ENCODE data around the gene AP1AR.
A peak's percentile ranks its signal among the peaks of the same experiment; 100 is the strongest.
"Not testable (repeated sequence)": the region's sequence is repeated elsewhere in the genome, so short reads cannot be mapped to it uniquely, and the experiment has no call there.

AP1AR gene

DNA sequence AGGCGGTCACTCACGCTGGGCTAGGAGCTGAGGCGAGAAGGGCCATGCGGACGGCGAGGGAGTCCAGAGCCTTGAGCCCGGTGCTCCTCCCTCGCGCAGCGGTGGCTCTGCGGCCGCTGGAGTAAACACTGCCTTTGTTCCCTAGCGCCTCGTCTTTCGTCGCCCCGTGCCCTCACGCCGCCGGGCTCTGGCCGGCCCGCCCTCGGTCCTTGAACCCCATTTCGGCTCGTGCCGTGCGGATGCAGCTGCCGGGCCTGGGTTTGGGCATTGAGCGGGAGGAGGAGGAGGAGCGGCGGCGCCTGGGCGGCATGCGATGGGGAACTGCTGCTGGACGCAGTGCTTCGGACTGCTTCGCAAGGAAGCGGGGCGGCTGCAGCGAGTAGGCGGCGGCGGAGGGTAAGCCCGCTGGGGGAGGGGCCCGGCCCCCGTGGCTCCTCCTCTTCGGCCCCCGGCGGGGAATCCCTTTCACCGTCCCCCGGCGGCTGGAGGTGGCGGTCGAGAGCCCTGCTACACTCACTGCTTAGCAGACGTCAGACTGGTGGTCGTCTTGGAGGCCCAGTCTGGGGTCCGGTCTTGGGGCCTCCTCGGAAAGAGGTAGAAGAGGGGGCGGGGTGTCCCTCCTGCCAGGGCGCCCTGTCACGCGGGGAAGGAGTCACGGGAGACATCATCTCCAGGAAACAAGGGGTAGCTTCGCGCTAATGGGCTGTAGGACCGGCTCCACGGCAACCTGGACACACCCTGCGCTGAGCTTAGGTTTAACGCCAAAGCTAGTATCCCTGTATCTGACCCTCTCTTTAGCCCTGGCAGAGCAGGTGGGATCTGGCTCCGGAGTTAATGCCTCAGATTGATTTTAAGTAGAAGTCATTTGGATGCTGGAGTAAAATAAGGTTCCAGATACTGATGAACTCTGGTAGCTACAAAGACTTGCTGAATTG, at the start of gene AP1AR:
Gene AP1AR (plus strand): TSS at position 9 of the 935 bp plus-strand sequence. CDS start 305 bp downstream, at position 314.
- peak; percentile 62 for DNase-seq

GRCh38 chr4:112182604-112183003, 49.0 kb upstream of the AP1AR start:
- no peak for DNase-seq

- DNase-seq = no peak
Measured at GRCh38 chr4:112183252-112183651, 48.3 kb upstream of the AP1AR start.

DNA sequence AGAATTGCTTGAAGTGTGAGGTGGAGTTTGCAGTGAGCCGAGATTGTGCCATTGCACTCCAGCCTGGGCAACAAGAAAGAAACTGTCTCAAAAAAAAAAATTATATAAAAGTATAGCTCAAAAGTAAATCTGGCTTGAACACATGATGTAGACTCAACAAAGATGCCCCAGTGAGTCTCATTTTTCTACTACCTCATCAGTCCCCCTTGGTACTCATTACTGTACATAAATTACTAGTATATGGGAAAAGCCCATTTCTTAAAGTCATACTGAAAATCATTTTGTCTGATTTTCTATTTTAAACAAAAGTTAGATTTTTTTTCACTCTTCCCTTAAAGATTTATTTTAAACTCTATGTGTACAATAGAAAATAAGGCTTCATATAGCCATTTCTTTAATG, 47.1 kb upstream of the AP1AR start:
- DNase-seq = no peak

GRCh38 chr4:112185334-112185733, 46.3 kb upstream of the AP1AR start:
- DNase-seq = no peak

- DNase-seq = no peak
Measured at GRCh38 chr4:112185740-112186670, 45.6 kb upstream of the AP1AR start.

DNA sequence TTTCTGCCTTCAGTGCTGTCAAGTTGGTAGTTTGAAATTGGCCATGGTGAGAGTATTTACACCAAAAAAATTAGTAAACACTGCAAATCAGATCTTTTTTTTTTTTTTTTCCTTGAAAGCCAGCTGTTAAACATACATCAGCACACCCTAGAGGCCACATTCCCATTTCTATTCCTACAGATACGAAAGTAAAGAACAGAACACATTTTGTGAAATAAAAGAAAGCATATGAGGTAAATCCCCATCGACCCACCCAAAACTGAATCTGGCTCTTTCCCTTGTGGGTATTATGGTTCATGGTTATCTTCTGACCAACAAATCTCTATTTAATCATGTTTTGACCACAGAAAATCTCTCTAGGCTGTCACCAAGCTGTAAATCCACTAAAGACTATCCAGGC, 41.8 kb upstream of the AP1AR start:
- no peak for DNase-seq

GRCh38 chr4:112190684-112191083, 40.9 kb upstream of the AP1AR start:
- DNase-seq = no peak

DNA sequence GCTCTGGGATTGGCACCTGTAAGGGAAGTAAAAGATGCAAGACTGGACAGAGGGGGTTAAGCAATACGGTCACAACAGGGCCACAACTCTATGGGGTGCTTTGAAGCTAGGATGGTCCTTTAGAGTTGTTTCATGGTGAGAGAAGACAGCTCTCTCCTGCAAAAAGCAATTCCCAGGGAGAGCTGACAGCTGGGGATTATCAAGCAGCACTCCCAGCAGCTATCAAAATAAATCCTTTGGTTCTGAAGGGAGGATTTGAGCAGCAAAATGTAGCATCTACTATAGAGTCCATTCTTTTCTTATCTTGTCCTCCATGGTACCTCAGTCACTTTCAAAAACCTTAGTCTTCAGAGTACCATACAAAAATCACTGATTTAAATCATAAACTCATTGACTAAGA, 35.1 kb upstream of the AP1AR start:
- DNase-seq = no peak

DNA sequence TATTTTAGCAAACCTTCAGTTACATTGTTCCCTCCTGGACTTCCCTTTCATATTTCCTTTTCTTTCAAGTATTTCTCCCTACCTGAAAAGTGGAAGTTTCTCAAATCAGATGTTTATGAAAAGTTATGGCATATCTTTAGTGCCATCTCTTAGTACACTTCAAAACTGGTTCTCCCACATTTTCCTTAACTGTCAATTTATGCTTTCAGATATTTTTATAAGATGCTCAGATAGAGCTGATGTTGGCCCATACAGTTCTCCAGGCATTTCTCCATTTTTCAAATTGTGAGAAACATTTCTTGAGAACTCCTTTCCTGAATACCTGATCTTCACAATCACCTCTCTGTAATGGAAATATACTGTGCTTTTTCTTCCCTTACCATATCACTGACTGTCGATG, 32.5 kb upstream of the AP1AR start:
- no peak for DNase-seq

DNA sequence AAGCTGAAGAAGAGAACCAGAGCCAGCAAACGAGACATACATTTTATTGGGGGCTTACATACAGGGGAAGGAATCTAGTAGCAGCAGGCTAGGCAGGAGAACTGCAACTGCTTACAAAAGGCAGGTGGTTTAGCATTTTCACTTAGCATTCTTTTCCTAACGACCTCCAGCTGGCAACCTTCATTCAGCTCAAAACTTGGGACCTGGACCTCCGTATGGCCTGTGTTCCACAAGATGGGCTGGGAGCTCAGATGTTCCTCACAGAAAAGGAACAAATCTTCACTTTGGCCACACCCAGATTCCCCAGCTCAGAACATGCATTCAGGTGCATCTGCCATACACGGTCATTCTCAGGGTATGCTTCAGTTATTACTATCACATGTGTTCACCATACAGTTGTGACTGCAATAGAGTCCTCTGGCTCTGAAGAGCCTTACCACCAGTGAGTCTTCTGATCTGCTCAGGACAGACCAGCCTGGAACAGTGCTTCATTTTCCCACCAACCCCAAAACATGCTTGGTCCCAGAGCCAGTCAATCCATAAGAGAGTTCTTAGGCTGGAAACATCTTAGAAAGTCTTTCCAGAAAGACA, 29.6 kb upstream of the AP1AR start:
- DNase-seq = no peak

GRCh38 chr4:112203593-112203992, 28.0 kb upstream of the AP1AR start:
- no peak for DNase-seq

DNA sequence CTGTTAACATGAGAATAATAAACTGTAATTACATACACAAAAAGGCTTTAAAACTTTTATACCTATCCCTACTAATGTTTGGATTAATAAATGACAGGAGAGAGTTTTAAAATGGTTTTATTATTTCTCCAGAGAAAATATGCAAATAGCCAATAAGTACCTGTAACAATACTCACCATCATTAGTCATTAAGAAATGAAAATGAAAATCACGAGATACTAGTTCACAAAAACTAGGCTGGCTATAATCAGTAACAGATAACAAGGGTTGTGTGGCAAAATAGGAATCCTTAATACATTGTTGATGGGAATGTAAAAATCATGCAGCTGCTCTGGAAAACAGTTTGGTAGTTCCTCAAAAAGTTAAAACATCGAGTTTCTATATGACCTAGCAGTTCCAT, 25.2 kb upstream of the AP1AR start:
- DNase-seq = no peak

DNA sequence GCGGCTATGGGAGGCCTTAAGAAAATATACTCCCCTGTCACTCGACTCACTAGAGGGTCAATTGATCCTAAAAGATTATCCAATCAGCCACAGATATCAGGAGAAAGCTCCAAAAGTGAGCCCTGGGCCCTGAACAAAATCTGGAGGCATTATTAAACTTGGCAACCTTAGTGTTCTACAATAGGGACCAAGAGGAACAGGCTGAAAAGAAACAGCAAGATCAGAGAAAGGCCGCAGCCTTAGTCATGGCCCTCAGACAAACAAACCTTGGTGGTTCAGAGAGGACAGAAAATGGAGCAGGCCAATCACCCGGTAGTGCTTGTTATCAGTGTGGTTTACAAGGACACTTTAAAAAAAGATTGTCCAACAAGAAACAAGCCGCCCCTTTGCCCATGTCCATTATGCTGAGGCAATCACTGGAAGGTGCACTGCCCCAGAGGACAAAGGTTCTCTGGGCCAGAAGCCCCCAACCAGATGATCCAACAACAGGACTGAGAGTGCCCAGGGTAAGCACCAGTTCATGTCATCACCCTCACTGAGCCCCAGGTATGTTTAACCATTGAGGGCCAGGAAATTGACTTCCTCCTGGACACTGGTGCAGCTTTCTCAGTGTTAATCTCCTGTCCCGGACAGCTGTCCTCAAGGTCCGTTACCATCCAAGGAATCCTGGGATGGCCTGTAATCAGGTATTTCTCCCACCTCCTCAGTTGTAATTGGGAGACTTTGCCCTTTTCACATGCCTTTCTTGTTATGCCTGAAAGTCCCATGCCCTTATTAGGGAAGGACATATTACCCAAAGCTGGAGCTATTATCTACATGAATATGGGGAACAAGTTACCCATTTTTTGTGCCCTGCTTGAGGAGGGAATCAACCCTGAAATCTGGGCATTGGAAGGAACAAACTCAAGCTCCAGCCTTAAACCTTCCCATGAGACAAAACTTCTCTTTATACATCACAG, 23.2 kb upstream of the AP1AR start:
- not testable (repeated sequence) for DNase-seq

- no peak for DNase-seq
Measured at GRCh38 chr4:112210777-112211176, 20.8 kb upstream of the AP1AR start.

GRCh38 chr4:112213091-112213490, 18.5 kb upstream of the AP1AR start:
- no peak for DNase-seq

DNA sequence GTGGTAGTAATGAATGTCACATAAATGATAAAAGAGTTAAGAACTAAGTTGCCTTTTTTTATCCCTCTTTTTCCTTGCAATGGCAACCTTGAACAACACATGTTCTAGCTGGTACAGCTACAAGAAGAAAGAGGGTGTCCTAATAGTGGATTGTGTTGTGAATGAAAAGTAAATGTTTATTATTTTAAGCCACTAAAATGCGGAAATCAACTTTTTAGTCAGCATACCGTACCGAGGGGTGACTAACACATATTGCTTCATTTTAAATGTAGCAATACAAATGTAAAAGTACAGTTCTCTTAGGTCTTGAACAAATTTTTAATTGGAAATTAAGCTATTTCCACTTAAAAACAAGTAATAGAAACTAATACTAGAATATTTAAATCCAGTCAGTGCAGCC, 17.7 kb upstream of the AP1AR start:
- DNase-seq = no peak

GRCh38 chr4:112214390-112215264, 17.0 kb upstream of the AP1AR start:
- DNase-seq = no peak

- no peak for DNase-seq
Measured at GRCh38 chr4:112219826-112220366, 11.7 kb upstream of the AP1AR start.

- no peak for DNase-seq
Measured at GRCh38 chr4:112222219-112222955, 9.2 kb upstream of the AP1AR start.

Measured in NCI-H510A (cell line).